IPS-NIHi7 (cell line): ENCODE results near the gene TXNRD1.
A peak's percentile ranks its signal among the peaks of the same experiment; 100 is the strongest.
"Not testable (repeated sequence)": the region's sequence is repeated elsewhere in the genome, so short reads cannot be mapped to it uniquely, and the experiment has no call there.

Experiments used
- DNase-seq: peaks from one replicate; pipeline ENCODE4 v3.0.0; 2012; ENCODE audit warnings: mixed read lengths; ENCODE audit errors: extremely low spot score

TXNRD1 gene

GRCh38 chr12:104215638-104216297, at the start of gene TXNRD1:
TXNRD1 (plus strand) TSS chr12:104215779; CDS start chr12:104215803, 24 bp downstream.
- DNase-seq = peak; percentile 94

GRCh38 chr12:104165801-104166200, 49.8 kb upstream of the TXNRD1 start:
- DNase-seq = no peak

GRCh38 chr12:104166465-104166864, 49.1 kb upstream of the TXNRD1 start:
- no peak for DNase-seq

GRCh38 chr12:104167519-104168458, 47.8 kb upstream of the TXNRD1 start:
- no peak for DNase-seq

GRCh38 chr12:104168596-104168995, 47.0 kb upstream of the TXNRD1 start:
- no peak for DNase-seq

- peak; percentile 83 for DNase-seq
Measured at GRCh38 chr12:104171785-104172569, 43.6 kb upstream of the TXNRD1 start.

- DNase-seq = no peak
Measured at GRCh38 chr12:104172570-104172947, 43.0 kb upstream of the TXNRD1 start.

- DNase-seq = not testable (repeated sequence)
Measured at GRCh38 chr12:104173804-104174203, 41.8 kb upstream of the TXNRD1 start.

- no peak for DNase-seq
Measured at GRCh38 chr12:104175726-104176247, 39.8 kb upstream of the TXNRD1 start.

- DNase-seq = no peak
Measured at GRCh38 chr12:104177336-104177662, 38.3 kb upstream of the TXNRD1 start.

- DNase-seq = peak; percentile 32
Measured at GRCh38 chr12:104177663-104178501, 37.7 kb upstream of the TXNRD1 start.

GRCh38 chr12:104180374-104180773, 35.2 kb upstream of the TXNRD1 start:
- no peak for DNase-seq

- no peak for DNase-seq
Measured at GRCh38 chr12:104181313-104181712, 34.3 kb upstream of the TXNRD1 start.

GRCh38 chr12:104182144-104182543, 33.4 kb upstream of the TXNRD1 start:
- no peak for DNase-seq

GRCh38 chr12:104182621-104183378, 32.8 kb upstream of the TXNRD1 start:
- DNase-seq = no peak

GRCh38 chr12:104183443-104183842, 32.1 kb upstream of the TXNRD1 start:
- DNase-seq = no peak

GRCh38 chr12:104187446-104188155, 28.0 kb upstream of the TXNRD1 start:
- no peak for DNase-seq

- no peak for DNase-seq
Measured at GRCh38 chr12:104188534-104188933, 27.0 kb upstream of the TXNRD1 start.

GRCh38 chr12:104189915-104190555, 25.5 kb upstream of the TXNRD1 start:
- no peak for DNase-seq
